D721Med (cell line): ENCODE results near the gene RAB40C.

ENCODE experiments used
- DNase-seq: peaks from one replicate; pipeline ENCODE4 v3.0.0; 2011; ENCODE audit warnings: low spot score; ENCODE audit not compliant: insufficient read length
- FAIRE-seq: peaks from 2 replicates; lab custom pipeline; 2011; peaks lifted over from hg19 to GRCh38; lab: Jason Lieb, UNC
- CTCF ChIP-seq: IDR thresholded peaks from 2 replicates; pipeline ENCODE4 v1.5.1; 2012; ENCODE audit warnings: mild to moderate bottlenecking, control low read depth; ENCODE audit not compliant: insufficient read depth; ENCODE audit errors: missing control alignments

Gene RAB40C

GRCh38 chr16:657487-657886 lies 67.6 kb downstream of the RAB40C start:
- DNase-seq = no peak
- TF ChIP-seq CTCF = no peak
- no peak for FAIRE-seq

GRCh38 chr16:658679-659571 lies 69.1 kb downstream of the RAB40C start:
- TF ChIP-seq CTCF = no peak
- FAIRE-seq (no peak), DNase-seq (no peak)

GRCh38 chr16:659618-660017 lies 69.8 kb downstream of the RAB40C start:
- no peak for FAIRE-seq
- DNase-seq = no peak

GRCh38 chr16:660132-660458 lies 70.2 kb downstream of the RAB40C start:
- DNase-seq (no peak), FAIRE-seq (no peak)
- TF ChIP-seq CTCF = no peak

More at GRCh38 chr16:659618-660017, 69.8 kb downstream of the RAB40C start:
- no peak for TF ChIP-seq CTCF

- no peak for FAIRE-seq
- peak; percentile 27 for TF ChIP-seq CTCF
- peak; percentile 93 for DNase-seq
These were observed 70.8 kb downstream of the RAB40C start for GRCh38 chr16:660459-661183.

- FAIRE-seq = no peak
- TF ChIP-seq CTCF = no peak
- no peak for DNase-seq
These were observed 71.4 kb downstream of the RAB40C start for GRCh38 chr16:661184-661821.

GRCh38 chr16:662095-662494 lies 72.2 kb downstream of the RAB40C start:
- TF ChIP-seq CTCF = no peak
- no peak for FAIRE-seq
- no peak for DNase-seq
